Body of pancreas (tissue), 4 donors: ENCODE results near the gene PACRG.

ENCODE experiments used
- POLR2A ChIP-seq, 3 donors: fragments of 450-650 bp; IDR thresholded peaks; one replicate each; pipeline ENCODE4 v1.6.1; 2016; ENCODE audit warnings: antibody characterized with exemption in 3 of 3, mild to moderate bottlenecking in 2 of 3
- TF ChIP-seq, protein P1 (sequence below), 7 experiments: fragments of 450-650 bp in 4 of 7; fragments of 200-600 bp in 3 of 7; sonication (generic) in 3 of 7; IDR thresholded peaks; one replicate each; pipeline ENCODE4 v1.5.1; 2016 to 2019; ENCODE audit warnings: antibody characterized with exemption in 7 of 7

DNA sequence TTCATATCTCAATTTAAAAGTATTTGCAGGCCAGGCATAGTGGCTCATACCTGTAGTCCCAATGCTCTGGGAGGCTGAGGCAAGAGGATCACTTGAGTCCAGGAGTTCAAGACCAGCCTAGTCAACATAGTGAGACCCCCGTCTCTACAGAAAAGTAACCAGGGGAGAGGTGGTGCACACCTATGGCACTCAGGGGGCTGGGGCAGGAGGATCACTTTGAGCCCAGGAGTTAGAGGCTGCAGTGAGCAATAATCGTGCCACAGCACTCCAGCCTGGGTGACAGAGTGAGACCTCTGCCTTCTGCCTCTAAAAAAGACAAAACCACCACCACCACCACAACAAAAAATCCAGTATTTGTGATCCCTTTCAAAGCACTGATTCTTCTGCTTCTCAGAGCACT is 501.3 kb downstream of the PACRG start:
- TF ChIP-seq, protein P1, sequence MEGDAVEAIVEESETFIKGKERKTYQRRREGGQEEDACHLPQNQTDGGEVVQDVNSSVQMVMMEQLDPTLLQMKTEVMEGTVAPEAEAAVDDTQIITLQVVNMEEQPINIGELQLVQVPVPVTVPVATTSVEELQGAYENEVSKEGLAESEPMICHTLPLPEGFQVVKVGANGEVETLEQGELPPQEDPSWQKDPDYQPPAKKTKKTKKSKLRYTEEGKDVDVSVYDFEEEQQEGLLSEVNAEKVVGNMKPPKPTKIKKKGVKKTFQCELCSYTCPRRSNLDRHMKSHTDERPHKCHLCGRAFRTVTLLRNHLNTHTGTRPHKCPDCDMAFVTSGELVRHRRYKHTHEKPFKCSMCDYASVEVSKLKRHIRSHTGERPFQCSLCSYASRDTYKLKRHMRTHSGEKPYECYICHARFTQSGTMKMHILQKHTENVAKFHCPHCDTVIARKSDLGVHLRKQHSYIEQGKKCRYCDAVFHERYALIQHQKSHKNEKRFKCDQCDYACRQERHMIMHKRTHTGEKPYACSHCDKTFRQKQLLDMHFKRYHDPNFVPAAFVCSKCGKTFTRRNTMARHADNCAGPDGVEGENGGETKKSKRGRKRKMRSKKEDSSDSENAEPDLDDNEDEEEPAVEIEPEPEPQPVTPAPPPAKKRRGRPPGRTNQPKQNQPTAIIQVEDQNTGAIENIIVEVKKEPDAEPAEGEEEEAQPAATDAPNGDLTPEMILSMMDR (IDR thresholded peaks at IDR 0.05): no peak
- no peak for TF ChIP-seq POLR2A (IDR thresholded peaks at IDR 0.05)
